ENCODE data around the gene PPIL1. TPM values are rescaled to one million over a fixed set of nuclear protein-coding genes. Genes with fewer than 3 reads are reported as not detected.
A peak's percentile ranks its signal among the peaks of the same experiment; 100 is the strongest.

Gene PPIL1
- total RNA-seq, 1 donor from 2014 or later: 33.4 TPM

- Mint-ChIP-seq H3K4me3 (ENCODE audit: unreplicated experiment) (no peak overlapping the region), H3K9me3 (ENCODE audit: unreplicated experiment) (no peaks in the 10 kb centered on the region), H3K4me1 (ENCODE audit: unreplicated experiment) (peaks cover 31% of the 10 kb centered on the region), H3K27ac (ENCODE audit: unreplicated experiment) (peak overlapping the region; percentile 2), H3K27me3 (ENCODE audit: unreplicated experiment) (peaks cover 2% of the 10 kb centered on the region), H3K36me3 (ENCODE audit: low read depth, unreplicated experiment) (peaks cover 26% of the 10 kb centered on the region)
- no peak for DNase-seq (ENCODE audit: low spot score)
- TF ChIP-seq, protein P1, sequence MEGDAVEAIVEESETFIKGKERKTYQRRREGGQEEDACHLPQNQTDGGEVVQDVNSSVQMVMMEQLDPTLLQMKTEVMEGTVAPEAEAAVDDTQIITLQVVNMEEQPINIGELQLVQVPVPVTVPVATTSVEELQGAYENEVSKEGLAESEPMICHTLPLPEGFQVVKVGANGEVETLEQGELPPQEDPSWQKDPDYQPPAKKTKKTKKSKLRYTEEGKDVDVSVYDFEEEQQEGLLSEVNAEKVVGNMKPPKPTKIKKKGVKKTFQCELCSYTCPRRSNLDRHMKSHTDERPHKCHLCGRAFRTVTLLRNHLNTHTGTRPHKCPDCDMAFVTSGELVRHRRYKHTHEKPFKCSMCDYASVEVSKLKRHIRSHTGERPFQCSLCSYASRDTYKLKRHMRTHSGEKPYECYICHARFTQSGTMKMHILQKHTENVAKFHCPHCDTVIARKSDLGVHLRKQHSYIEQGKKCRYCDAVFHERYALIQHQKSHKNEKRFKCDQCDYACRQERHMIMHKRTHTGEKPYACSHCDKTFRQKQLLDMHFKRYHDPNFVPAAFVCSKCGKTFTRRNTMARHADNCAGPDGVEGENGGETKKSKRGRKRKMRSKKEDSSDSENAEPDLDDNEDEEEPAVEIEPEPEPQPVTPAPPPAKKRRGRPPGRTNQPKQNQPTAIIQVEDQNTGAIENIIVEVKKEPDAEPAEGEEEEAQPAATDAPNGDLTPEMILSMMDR (IDR thresholded peaks at IDR 0.05; ENCODE audit: unreplicated experiment): no peak
Measured at GRCh38 chr6:36852481-36853147, 22.0 kb downstream of the PPIL1 start.

- peaks cover 21% of the 10 kb centered on the region for H3K36me3 Mint-ChIP-seq (ENCODE audit: low read depth, unreplicated experiment)
- peaks cover 32% of the 10 kb centered on the region for H3K4me1 Mint-ChIP-seq (ENCODE audit: unreplicated experiment)
- peak overlapping the region; percentile 68 for H3K27ac Mint-ChIP-seq (ENCODE audit: unreplicated experiment)
- TF ChIP-seq, protein P1 (IDR thresholded peaks at IDR 0.05; ENCODE audit: unreplicated experiment): no peak
- peak overlapping the region; percentile 52 for H3K4me3 Mint-ChIP-seq (ENCODE audit: unreplicated experiment)
- H3K27me3 Mint-ChIP-seq (ENCODE audit: unreplicated experiment): peaks cover 2% of the 10 kb centered on the region
- no peak for DNase-seq (ENCODE audit: low spot score)
- no peaks in the 10 kb centered on the region for H3K9me3 Mint-ChIP-seq (ENCODE audit: unreplicated experiment)
Measured at GRCh38 chr6:36851626-36852025, 23.0 kb downstream of the PPIL1 start.

DNA sequence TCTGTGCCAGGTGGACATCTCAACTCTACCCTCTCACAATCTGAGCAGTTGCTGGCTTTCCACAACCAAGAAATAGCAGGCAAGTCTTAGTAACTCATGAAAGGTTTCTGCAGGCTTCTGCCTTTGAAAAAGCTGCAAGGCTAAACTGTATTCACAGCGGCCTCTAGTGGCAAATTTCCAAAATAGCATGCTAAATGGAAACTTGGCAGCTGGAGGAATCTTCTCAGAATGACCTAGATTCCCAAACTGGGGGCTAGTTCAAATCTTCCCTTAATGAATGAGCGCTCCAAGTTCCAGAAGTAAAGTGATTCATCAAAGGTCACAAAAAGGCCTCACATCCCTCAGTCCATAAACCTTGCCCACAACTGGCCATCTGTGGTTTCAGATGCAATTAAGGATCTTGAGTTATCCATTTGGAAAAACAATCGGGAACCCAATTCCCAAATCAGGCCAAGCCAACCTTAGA, 23.4 kb downstream of the PPIL1 start:
- Mint-ChIP-seq H3K4me1 (ENCODE audit: unreplicated experiment) (peaks cover 32% of the 10 kb centered on the region), H3K36me3 (ENCODE audit: low read depth, unreplicated experiment) (peaks cover 17% of the 10 kb centered on the region), H3K27me3 (ENCODE audit: unreplicated experiment) (peaks cover 2% of the 10 kb centered on the region)

GRCh38 chr6:36850021-36850420, 24.6 kb downstream of the PPIL1 start:
- no peak for DNase-seq (ENCODE audit: low spot score)
- Mint-ChIP-seq H3K27ac (ENCODE audit: unreplicated experiment) (peak overlapping the region; percentile 11), H3K9me3 (ENCODE audit: unreplicated experiment) (no peaks in the 10 kb centered on the region), H3K4me1 (ENCODE audit: unreplicated experiment) (peaks cover 32% of the 10 kb centered on the region), H3K36me3 (ENCODE audit: low read depth, unreplicated experiment) (peaks cover 14% of the 10 kb centered on the region), H3K27me3 (ENCODE audit: unreplicated experiment) (peaks cover 6% of the 10 kb centered on the region), H3K4me3 (ENCODE audit: unreplicated experiment) (no peak overlapping the region)
- TF ChIP-seq, protein P1 (IDR thresholded peaks at IDR 0.05; ENCODE audit: unreplicated experiment): no peak

More for the DNA sequence above, 23.4 kb downstream of the PPIL1 start:
- TF ChIP-seq, protein P1 (IDR thresholded peaks at IDR 0.05; ENCODE audit: unreplicated experiment): peak; percentile 90
- DNase-seq (ENCODE audit: low spot score): peak; percentile 58
- Mint-ChIP-seq H3K9me3 (ENCODE audit: unreplicated experiment) (no peaks in the 10 kb centered on the region), H3K4me3 (ENCODE audit: unreplicated experiment) (no peak overlapping the region), H3K27ac (ENCODE audit: unreplicated experiment) (no peak overlapping the region)

All from endothelial cell (in vitro differentiated cells).